RWPE1 (cell line): ENCODE results near the gene HADH.

Experiments used
- CTCF ChIA-PET: fragments of 350-600 bp; sonication (Branson Sonifier 250); formaldehyde crosslinking; extraction: SDS; loops from one replicate; lab custom pipeline; 2021; lab: Yijun Ruan, JAX
- POLR2A ChIA-PET: fragments of 400-600 bp; formaldehyde crosslinking; extraction: SDS; loops from one replicate; lab custom pipeline; 2020; ENCODE audit warnings: antibody characterized with exemption; ENCODE audit not compliant: low non-redundant PET; lab: Yijun Ruan, JAX
- DNase-seq: peaks from one replicate; pipeline ENCODE4 v3.0.0; 2012; ENCODE audit warnings: low spot score
- H3K27ac ChIP-seq: fragments of 450-650 bp; 2 replicates; pipeline ENCODE4 v1.5.1; 2017
- TF ChIP-seq, protein P1 (sequence below): fragments of 450-650 bp; conservative IDR thresholded peaks from 2 replicates; pipeline ENCODE4 v1.5.1; 2017; ENCODE audit warnings: low read depth, mild to moderate bottlenecking

Gene HADH

GRCh38 chr4:108060164-108060563, 70.5 kb downstream of the HADH start:
- ChIA-PET CTCF (interaction anchor here (0.6 to 0.7 kb wide), 2 partner anchors 511 to 514 kb away, joined by 3 to 4 read pairs; no protein-coding TSS in a partner anchor), POLR2A (no interaction called here)
- H3K27ac ChIP-seq: no peak overlapping the region
- TF ChIP-seq, protein P1, sequence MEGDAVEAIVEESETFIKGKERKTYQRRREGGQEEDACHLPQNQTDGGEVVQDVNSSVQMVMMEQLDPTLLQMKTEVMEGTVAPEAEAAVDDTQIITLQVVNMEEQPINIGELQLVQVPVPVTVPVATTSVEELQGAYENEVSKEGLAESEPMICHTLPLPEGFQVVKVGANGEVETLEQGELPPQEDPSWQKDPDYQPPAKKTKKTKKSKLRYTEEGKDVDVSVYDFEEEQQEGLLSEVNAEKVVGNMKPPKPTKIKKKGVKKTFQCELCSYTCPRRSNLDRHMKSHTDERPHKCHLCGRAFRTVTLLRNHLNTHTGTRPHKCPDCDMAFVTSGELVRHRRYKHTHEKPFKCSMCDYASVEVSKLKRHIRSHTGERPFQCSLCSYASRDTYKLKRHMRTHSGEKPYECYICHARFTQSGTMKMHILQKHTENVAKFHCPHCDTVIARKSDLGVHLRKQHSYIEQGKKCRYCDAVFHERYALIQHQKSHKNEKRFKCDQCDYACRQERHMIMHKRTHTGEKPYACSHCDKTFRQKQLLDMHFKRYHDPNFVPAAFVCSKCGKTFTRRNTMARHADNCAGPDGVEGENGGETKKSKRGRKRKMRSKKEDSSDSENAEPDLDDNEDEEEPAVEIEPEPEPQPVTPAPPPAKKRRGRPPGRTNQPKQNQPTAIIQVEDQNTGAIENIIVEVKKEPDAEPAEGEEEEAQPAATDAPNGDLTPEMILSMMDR: no peak
- peak; percentile 53 for DNase-seq

GRCh38 chr4:108060686-108061321, 71.1 kb downstream of the HADH start:
- ChIA-PET CTCF (interaction anchor here (0.6 to 0.7 kb wide), 2 partner anchors 142 to 514 kb away, joined by 3 to 4 read pairs; no protein-coding TSS in a partner anchor), POLR2A (no interaction called here)
- no peak overlapping the region for H3K27ac ChIP-seq
- DNase-seq: no peak
- TF ChIP-seq, protein P1: no peak

DNA sequence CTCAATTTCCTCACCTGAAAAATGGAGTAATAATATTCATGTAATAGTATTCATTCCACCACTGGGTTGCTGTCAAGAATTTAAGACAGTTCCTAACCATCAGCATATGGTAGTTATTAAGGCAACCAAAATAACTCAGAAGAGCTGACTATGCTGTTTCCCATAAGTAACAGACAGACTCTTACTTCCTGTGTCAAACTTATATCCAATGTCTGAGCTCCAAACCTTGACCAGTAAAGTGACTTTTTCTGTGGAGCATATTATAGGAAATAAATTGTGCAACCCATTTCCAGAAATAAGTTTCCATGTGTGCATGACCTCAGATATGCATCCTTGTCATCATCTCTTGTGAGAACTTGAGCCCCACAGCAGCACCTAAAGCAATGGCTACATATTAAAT, 78.8 kb downstream of the HADH start:
- no peak overlapping the region for H3K27ac ChIP-seq
- ChIA-PET POLR2A (no interaction called here), CTCF (interaction anchor here (0.7 kb wide), 1 partner anchor 163 kb away, joined by 3 read pairs; no protein-coding TSS in a partner anchor)
- TF ChIP-seq, protein P1: no peak
- DNase-seq: no peak

DNA sequence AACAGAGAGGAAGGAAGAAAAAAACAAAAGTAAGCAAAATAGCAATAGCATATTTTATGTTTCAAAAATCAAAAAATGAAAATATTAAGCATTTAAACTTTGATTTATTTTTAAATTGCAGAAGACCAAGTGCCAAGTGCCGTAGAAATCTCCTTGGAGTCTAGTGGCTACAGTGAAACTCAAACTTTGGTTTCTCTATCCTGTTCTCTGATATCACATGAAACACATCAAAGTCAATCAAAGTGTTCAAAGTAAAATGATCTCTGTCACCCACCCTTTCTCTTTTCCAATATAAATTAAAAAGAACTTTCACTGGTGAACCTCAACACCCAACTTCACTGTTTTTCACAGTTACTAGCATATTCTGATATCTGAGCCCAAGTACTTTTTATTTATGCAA, 81.1 kb downstream of the HADH start:
- ChIA-PET POLR2A (no interaction called here), CTCF (no interaction called here)
- DNase-seq: no peak

GRCh38 chr4:108072300-108072699, 82.6 kb downstream of the HADH start:
- no peak overlapping the region for H3K27ac ChIP-seq
- TF ChIP-seq, protein P1: no peak
- no peak for DNase-seq
- POLR2A ChIA-PET: no interaction called here
- CTCF ChIA-PET: no interaction called here

More for the DNA sequence above, 81.1 kb downstream of the HADH start:
- H3K27ac ChIP-seq: no peak overlapping the region
- TF ChIP-seq, protein P1: no peak

GRCh38 chr4:108078024-108078733, 88.5 kb downstream of the HADH start:
- TF ChIP-seq, protein P1: no peak
- ChIA-PET POLR2A (no interaction called here), CTCF (no interaction called here)

More at GRCh38 chr4:108078024-108078733, 88.5 kb downstream of the HADH start:
- H3K27ac ChIP-seq: no peak overlapping the region
- no peak for DNase-seq
